ENCODE measurements around the gene CAPN5.

DNA sequence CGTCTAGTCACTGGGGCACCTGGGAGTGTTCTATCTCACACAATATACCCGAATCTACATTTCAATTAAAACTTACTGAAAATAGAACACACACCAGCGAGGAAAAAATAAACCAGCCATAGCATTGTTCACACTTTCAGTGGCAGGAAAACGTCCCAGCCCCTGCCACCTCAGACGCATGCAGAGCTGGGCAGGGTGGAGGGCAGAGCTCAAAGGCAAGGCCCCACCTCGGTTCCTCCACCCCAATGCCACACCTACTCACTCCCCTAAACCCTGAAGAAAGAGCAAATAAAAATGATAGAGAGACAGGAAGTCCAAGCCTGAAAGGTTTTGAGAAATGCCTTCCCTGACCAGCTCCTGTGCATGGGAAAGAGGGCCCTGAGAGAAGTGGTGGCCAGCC, 17.7 kb upstream of the CAPN5 start:
- TF ChIP-seq, protein P1, sequence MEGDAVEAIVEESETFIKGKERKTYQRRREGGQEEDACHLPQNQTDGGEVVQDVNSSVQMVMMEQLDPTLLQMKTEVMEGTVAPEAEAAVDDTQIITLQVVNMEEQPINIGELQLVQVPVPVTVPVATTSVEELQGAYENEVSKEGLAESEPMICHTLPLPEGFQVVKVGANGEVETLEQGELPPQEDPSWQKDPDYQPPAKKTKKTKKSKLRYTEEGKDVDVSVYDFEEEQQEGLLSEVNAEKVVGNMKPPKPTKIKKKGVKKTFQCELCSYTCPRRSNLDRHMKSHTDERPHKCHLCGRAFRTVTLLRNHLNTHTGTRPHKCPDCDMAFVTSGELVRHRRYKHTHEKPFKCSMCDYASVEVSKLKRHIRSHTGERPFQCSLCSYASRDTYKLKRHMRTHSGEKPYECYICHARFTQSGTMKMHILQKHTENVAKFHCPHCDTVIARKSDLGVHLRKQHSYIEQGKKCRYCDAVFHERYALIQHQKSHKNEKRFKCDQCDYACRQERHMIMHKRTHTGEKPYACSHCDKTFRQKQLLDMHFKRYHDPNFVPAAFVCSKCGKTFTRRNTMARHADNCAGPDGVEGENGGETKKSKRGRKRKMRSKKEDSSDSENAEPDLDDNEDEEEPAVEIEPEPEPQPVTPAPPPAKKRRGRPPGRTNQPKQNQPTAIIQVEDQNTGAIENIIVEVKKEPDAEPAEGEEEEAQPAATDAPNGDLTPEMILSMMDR (IDR thresholded peaks at IDR 0.05), result no peak
- TF ChIP-seq POLR2A (IDR thresholded peaks at IDR 0.05) (no peak), POLR2AphosphoS5 (IDR thresholded peaks at IDR 0.05) (no peak)
